ENCODE measurements around the gene CASZ1.

Gene CASZ1

DNA sequence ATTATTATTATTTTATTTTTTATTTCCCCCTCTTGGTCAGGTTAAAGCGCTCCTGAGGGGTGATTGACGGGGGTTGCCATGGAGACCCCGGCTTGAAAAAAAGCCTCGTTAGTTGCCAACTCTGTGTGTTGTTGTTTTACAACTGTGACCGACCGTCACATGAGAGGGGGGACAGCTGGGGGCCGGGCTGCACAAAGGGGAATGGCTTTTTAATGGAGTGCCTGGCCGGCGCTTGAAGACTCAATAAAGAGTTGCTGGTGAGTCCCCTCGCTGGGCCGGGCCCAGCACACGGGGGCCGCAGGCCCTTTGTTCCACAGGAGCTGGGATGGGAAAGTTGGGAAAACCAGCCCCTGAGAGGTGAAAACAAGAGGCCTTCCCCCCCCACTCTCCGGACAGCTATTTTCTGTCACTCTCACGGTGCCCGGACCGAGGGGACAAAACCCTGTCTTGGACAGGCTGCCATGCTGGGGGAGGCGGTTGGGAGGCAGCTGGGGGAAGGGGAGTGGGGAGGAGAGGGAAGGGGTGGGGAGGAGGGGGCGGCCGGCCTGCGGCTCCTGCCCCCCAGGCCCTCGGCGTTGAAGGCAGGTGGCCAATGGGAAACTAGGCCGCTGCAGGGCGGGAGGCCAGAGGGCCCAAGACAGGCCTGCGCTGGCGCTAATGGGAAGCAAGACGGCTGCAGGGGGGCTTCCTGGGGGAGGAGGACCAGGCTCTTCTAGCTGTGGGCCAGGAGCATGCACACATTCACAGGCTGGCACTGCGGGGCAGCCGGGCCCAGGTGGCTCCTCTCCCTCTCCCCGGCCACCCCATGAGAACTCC lies 67.6 kb downstream of the CASZ1 start:
- no peak overlapping the region for H3K27ac ChIP-seq
- no peak for TF ChIP-seq ZFX (IDR thresholded peaks at IDR 0.05; ENCODE audit: borderline replicate concordance)
- TF ChIP-seq, protein P1, sequence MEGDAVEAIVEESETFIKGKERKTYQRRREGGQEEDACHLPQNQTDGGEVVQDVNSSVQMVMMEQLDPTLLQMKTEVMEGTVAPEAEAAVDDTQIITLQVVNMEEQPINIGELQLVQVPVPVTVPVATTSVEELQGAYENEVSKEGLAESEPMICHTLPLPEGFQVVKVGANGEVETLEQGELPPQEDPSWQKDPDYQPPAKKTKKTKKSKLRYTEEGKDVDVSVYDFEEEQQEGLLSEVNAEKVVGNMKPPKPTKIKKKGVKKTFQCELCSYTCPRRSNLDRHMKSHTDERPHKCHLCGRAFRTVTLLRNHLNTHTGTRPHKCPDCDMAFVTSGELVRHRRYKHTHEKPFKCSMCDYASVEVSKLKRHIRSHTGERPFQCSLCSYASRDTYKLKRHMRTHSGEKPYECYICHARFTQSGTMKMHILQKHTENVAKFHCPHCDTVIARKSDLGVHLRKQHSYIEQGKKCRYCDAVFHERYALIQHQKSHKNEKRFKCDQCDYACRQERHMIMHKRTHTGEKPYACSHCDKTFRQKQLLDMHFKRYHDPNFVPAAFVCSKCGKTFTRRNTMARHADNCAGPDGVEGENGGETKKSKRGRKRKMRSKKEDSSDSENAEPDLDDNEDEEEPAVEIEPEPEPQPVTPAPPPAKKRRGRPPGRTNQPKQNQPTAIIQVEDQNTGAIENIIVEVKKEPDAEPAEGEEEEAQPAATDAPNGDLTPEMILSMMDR (IDR thresholded peaks at IDR 0.05): no peak

DNA sequence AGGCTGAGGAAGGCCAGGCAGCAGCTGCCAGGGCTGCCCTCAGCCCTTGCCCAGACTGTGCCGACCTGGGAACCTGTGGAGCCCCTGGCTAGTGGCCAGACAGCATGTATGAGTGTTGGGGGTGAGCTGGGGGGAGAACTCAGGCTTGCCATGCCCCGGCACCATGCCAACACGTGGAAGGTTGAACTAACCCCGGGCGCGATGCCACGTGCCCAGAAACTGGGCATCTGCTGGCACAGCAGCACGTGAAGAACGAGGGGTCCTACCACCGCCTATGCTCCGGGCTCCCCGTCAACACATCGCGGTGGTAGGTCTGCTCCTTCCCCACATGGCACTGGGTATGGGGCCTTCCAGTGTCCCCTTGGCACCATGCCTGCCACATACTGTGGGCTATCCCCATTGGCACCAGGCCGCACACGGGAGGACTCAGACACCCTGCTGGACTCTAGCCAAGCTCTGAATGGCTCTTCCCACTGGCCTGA lies 68.7 kb downstream of the CASZ1 start:
- H3K27ac ChIP-seq: peak overlapping the region; percentile 75
- TF ChIP-seq, protein P1 (IDR thresholded peaks at IDR 0.05): no peak
- TF ChIP-seq ZFX (IDR thresholded peaks at IDR 0.05; ENCODE audit: borderline replicate concordance): no peak

DNA sequence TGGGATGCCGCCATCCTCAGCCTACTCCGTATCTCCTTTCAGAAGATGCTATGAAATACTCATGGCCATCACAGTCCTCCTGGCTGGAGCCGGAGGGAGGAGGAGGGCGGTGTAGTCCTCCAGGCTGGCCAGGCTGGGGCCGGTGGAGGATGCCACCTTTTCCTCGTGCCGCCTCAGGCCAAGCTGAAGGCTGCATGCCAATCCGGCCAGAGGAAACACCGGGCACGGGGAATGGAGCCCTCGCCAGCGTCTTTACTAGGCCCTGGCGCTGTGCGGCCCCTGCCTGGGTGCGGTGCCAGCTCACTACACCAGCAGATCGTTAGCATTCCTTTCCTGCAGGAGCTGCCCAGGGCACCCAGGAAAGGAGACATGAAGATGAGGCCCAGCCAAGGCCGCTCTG lies 70.1 kb downstream of the CASZ1 start:
- TF ChIP-seq, protein P1 (IDR thresholded peaks at IDR 0.05): no peak
- TF ChIP-seq ZFX (IDR thresholded peaks at IDR 0.05; ENCODE audit: borderline replicate concordance): no peak
- H3K27ac ChIP-seq: peak overlapping the region; percentile 75

DNA sequence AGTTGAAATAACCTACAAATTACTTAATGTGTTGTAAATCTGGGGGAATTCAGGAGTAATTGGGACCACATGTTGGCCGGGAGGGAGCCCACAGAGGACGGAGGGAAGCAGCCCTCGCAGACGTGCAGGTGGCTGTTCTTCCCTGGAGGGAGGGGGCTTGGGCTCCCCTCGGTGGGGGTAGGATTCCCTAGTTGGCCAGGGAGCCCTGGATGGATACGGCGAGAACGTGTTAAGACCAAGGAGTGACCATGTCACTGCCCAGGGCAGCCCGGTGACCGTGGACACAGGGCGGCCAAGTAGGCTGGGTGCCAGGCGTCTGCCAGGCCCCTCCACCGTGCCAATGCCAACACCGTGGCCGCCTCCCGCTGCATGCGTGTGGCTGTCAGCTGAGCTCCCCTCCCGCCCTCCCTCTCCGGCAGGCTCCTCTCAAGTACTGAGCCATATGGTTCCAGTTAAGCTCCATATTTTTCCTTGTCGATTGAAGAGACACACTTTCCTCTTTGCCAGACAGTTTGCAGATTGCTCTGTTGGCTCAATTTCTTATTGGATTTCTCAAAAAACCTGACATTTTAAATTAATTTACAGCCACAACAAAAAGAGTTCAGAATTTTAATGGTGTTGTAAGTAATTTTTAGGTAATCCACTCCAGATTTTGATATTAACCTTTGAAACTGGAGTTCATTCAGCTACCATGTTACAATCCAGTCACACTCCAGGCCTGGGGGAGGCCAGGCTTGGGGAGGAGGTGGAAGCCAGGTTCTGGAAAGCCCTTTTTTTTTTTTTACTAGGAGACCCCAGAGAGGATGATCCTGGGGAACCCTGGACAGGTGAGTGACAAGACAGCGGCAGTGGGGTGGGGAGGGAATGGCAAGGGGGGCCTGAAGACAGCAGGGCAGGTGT lies 71.2 kb downstream of the CASZ1 start:
- H3K27ac ChIP-seq: peak overlapping the region; percentile 75
- no peak for TF ChIP-seq ZFX (IDR thresholded peaks at IDR 0.05; ENCODE audit: borderline replicate concordance)
- TF ChIP-seq, protein P1 (IDR thresholded peaks at IDR 0.05): no peak

DNA sequence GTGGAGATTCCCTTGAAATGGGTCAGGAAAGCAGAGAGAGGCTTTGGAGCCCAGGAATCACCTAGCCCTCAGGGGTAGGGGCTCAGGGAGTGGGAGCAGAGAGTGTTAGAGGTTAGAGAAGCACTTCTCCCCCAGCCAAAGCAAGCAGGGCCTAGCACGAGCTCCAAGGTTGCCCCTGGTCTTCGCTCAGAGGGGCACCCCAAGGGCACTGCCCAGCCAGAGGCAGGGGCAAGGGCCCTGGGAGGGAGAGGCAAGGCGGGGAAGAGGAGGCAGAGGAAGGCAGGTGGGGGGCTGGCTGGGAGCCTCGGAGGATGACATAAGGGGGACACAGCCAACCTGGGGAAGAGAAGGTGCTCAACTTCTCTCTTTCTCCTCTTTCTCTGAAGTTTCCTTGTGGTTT lies 71.9 kb downstream of the CASZ1 start:
- H3K27ac ChIP-seq: peak overlapping the region; percentile 75
- no peak for TF ChIP-seq ZFX (IDR thresholded peaks at IDR 0.05; ENCODE audit: borderline replicate concordance)
- TF ChIP-seq, protein P1 (IDR thresholded peaks at IDR 0.05): no peak

DNA sequence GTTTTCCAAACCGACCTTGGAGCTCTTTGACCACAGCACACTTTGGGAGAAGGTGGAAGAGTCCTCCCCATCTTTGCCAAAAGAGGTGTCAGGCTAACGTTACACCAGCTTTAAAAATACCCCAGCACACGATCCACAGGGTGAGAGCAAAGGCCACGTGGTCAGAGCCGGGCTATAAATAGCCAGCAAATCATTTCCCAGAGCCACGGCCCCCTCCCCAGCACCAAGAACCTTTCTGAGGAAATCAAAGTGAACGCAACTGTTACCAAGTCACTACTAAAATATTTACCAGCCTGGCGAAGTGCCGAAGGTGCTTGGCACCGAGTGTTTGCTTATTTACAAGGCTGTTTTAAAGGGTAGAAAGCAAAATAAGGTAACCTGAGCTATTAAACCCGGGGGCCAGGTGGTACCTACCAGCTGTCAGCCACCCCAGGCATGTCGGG lies 72.4 kb downstream of the CASZ1 start:
- H3K27ac ChIP-seq: peak overlapping the region; percentile 75
- no peak for TF ChIP-seq ZFX (IDR thresholded peaks at IDR 0.05; ENCODE audit: borderline replicate concordance)
- TF ChIP-seq, protein P1 (IDR thresholded peaks at IDR 0.05): no peak
